GM23338 (cell line): ENCODE data around the gene CALML5. TPM values are rescaled to one million over a fixed set of nuclear protein-coding genes. Genes with fewer than 3 reads are reported as not detected.

Experiments
- ATAC-seq: fragments of 200-7000 bp; cut with Tn5 transposase; 3 replicates; pipeline ENCODE4 v1.9.1; 2020
- DNase-seq: peaks from one replicate; pipeline ENCODE4 v3.0.0-alpha.2; 2015; ENCODE audit warnings: low spot score
- H2AFZ ChIP-seq: fragments of 200-600 bp; sonication (generic); 2 replicates; pipeline ENCODE4 v1.8.0; 2016; ENCODE audit warnings: antibody characterized with exemption, mild to moderate bottlenecking, moderate library complexity
- H3F3A ChIP-seq: fragments of 200-600 bp; sonication (generic); replicated peaks from 2 replicates; pipeline ENCODE4 v1.8.0; 2017; ENCODE audit warnings: antibody characterized with exemption, mixed run types, low read depth
- H3K27ac ChIP-seq: fragments of 200-600 bp; sonication (generic); 2 replicates; pipeline ENCODE4 v1.6.1; 2016; ENCODE audit warnings: low read depth
- H3K27me3 ChIP-seq: fragments of 200-600 bp; sonication (generic); 2 replicates; pipeline ENCODE4 v1.8.0; 2016; ENCODE audit warnings: mild to moderate bottlenecking, mixed run types, moderate library complexity; ENCODE audit not compliant: insufficient read depth
- H3K36me3 ChIP-seq: fragments of 200-600 bp; sonication (generic); 2 replicates; pipeline ENCODE4 v1.8.0; 2016; ENCODE audit warnings: mild to moderate bottlenecking; ENCODE audit not compliant: insufficient read depth
- H3K4me1 ChIP-seq: fragments of 200-600 bp; sonication (generic); 2 replicates; pipeline ENCODE4 v1.8.0; 2016; ENCODE audit warnings: mild to moderate bottlenecking, moderate library complexity; ENCODE audit not compliant: insufficient read depth
- H3K4me2 ChIP-seq: fragments of 200-600 bp; sonication (generic); 2 replicates; pipeline ENCODE4 v1.7.1; 2017; ENCODE audit warnings: mixed run types
- H3K4me3 ChIP-seq: fragments of 200-600 bp; sonication (generic); 2 replicates; pipeline ENCODE4 v1.6.1; 2016; ENCODE audit warnings: mixed run types
- H3K79me2 ChIP-seq: fragments of 200-600 bp; sonication (generic); replicated peaks from 2 replicates; pipeline ENCODE4 v1.8.0; 2017; ENCODE audit warnings: mild to moderate bottlenecking; ENCODE audit not compliant: insufficient read depth
- H3K9me2 ChIP-seq: fragments of 200-600 bp; sonication (generic); 2 replicates; pipeline ENCODE4 v1.8.0; 2017; ENCODE audit not compliant: insufficient read depth
- H4K20me1 ChIP-seq: fragments of 200-600 bp; sonication (generic); replicated peaks from 2 replicates; pipeline ENCODE4 v1.8.0; 2017; ENCODE audit warnings: mild to moderate bottlenecking; ENCODE audit not compliant: insufficient read depth
- H3K27ac Mint-ChIP-seq: 2 replicates; pipeline ENCODE4 v1.8.0; 2020; ENCODE audit warnings: inconsistent platforms, mild to moderate bottlenecking, moderate library complexity, mixed read lengths
- H3K27me3 Mint-ChIP-seq: 3 replicates; pipeline ENCODE4 v1.8.0; 2022; ENCODE audit warnings: low read depth, mild to moderate bottlenecking, moderate library complexity, mixed read lengths, inconsistent platforms; ENCODE audit not compliant: insufficient read depth, poor library complexity
- H3K36me3 Mint-ChIP-seq: 3 replicates; pipeline ENCODE4 v1.8.0; 2021; ENCODE audit warnings: low read depth, mild to moderate bottlenecking, inconsistent platforms, moderate library complexity, mixed read lengths
- H3K4me1 Mint-ChIP-seq: 3 replicates; pipeline ENCODE4 v1.8.0; 2020; ENCODE audit warnings: mild to moderate bottlenecking, inconsistent platforms, mixed read lengths
- H3K4me3 Mint-ChIP-seq: 3 replicates; pipeline ENCODE4 v1.8.0; 2021; ENCODE audit warnings: moderate library complexity, mild to moderate bottlenecking, inconsistent platforms, mixed read lengths
- H3K9me3 Mint-ChIP-seq: 3 replicates; pipeline ENCODE4 v1.8.0; 2020; ENCODE audit warnings: moderate library complexity, mild to moderate bottlenecking, inconsistent platforms, mixed read lengths
- CREB1 ChIP-seq: fragments of 250-450 bp; sonication (Bioruptor Pico); IDR thresholded peaks from 2 replicates; pipeline ENCODE4 v1.5.0; 2020; ENCODE audit warnings: low read depth, mild to moderate bottlenecking, moderate library complexity
- EZH2 ChIP-seq: fragments of 200-600 bp; sonication (generic); IDR thresholded peaks from one replicate; pipeline ENCODE4 v1.8.0; 2017; ENCODE audit warnings: antibody characterized with exemption, mild to moderate bottlenecking, low read depth; ENCODE audit not compliant: unreplicated experiment
- EZH2phosphoT487 ChIP-seq: fragments of 200-600 bp; sonication (generic); IDR thresholded peaks from one replicate; pipeline ENCODE4 v1.8.1; 2018; ENCODE audit warnings: antibody characterized with exemption; ENCODE audit not compliant: unreplicated experiment
- JUNB ChIP-seq: IDR thresholded peaks from one replicate; pipeline ENCODE4 v1.6.1; 2016; ENCODE audit warnings: antibody characterized with exemption; ENCODE audit not compliant: unreplicated experiment
- NANOG ChIP-seq: IDR thresholded peaks from 2 replicates; pipeline ENCODE4 v1.6.1; 2016; ENCODE audit warnings: antibody characterized with exemption, borderline replicate concordance
- POLR2AphosphoS5 ChIP-seq: IDR thresholded peaks from 2 replicates; pipeline ENCODE4 v1.6.1; 2016; ENCODE audit warnings: antibody characterized with exemption, low read depth
- STAT1 ChIP-seq: IDR thresholded peaks from one replicate; pipeline ENCODE4 v1.6.1; 2016; ENCODE audit warnings: antibody characterized with exemption; ENCODE audit not compliant: unreplicated experiment
- ZNF114 ChIP-seq: fragments of 250-450 bp; sonication (Bioruptor Pico); IDR thresholded peaks from 2 replicates; pipeline ENCODE4 v1.5.0; 2020; ENCODE audit warnings: mild to moderate bottlenecking, moderate library complexity
- ZNF331 ChIP-seq: fragments of 250-450 bp; sonication (Bioruptor Pico); IDR thresholded peaks from 2 replicates; pipeline ENCODE4 v1.5.0; 2020; ENCODE audit warnings: low read depth, mild to moderate bottlenecking, moderate library complexity
- polyA plus RNA-seq: library from polyadenylated mRNA; unstranded; fragments of >200 nt; fragmentation: Nextera tagmentation; extraction: Ambion mirVana; gene quantifications from 2 replicates; pipeline ENCODE4 v1.2.1, GENCODE V29; 2016
- total RNA-seq: library from RNA; depleted of rRNA; stranded (reverse); fragments of >200 nt; shearing (Covaris generic); gene quantifications from 2 replicates; pipeline ENCODE4 v1.2.3, GENCODE V29; 2014
- TF ChIP-seq, protein P1 (sequence below), 2 experiments: fragments of 200-600 bp in 1 of 2; sonication (generic) in 1 of 2; conservative IDR thresholded peaks; 2 replicates each; pipeline versions ENCODE4 v1.5.1 to v1.6.1; 2016 to 2017; ENCODE audit warnings: antibody characterized with exemption in 2 of 2, low read depth in 2 of 2, mild to moderate bottlenecking in 2 of 2, moderate library complexity in 1 of 2
- TF ChIP-seq, protein P2 (sequence below): IDR thresholded peaks from one replicate; pipeline ENCODE4 v1.6.1; 2018; ENCODE audit warnings: antibody characterized with exemption; ENCODE audit not compliant: unreplicated experiment
- TF ChIP-seq, protein P3 (sequence below): IDR thresholded peaks from 2 replicates; pipeline ENCODE4 v1.6.1; 2016; ENCODE audit warnings: antibody characterized with exemption
- TF ChIP-seq, protein P4 (sequence below): fragments of 250-450 bp; sonication (Bioruptor Pico); IDR thresholded peaks from 2 replicates; pipeline ENCODE4 v1.5.0; 2020; ENCODE audit warnings: mild to moderate bottlenecking, moderate library complexity

The CALML5 gene
- total and polyA plus RNA-seq, 2 experiments from 2014 or later, result 0.40 TPM; not detected in 1

DNA sequence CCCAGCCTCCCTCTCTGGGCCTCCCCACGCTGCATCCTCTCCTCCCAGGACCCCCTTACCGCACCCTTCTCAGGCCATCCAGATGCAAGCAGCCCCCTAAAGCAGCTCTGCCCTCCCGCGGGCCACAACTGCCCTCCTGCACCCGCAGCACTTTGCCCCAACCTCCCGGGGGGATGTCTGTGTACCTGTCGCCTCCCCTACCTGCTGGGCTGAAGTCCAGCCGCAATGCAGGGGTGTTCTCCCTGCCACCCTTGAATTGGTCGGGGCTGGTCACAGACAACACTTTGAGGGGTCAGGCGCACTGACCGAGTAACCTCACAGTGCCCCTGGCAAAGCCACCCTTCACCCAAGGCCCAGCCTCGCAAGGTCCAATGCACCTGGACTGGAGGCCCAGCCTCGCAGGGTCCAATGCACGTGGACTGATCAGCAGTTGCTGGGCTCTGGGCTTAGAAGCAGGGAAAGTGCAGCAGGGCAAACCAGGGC lies 8.3 kb upstream of the CALML5 start:
- H3K9me2 ChIP-seq, result no peaks in the 10 kb centered on the region
- no peak for ATAC-seq
- no peaks in the 10 kb centered on the region for H3F3A ChIP-seq
- H3K27me3 Mint-ChIP-seq, result peaks cover 4% of the 10 kb centered on the region
- H3K27me3 ChIP-seq, result no peaks in the 10 kb centered on the region
- no peak overlapping the region for H3K4me2 ChIP-seq
- no peak overlapping the region for H3K27ac ChIP-seq
- H3K4me1 Mint-ChIP-seq, result peaks cover 32% of the 10 kb centered on the region
- no peaks in the 10 kb centered on the region for H3K36me3 Mint-ChIP-seq
- no peak overlapping the region for H3K27ac Mint-ChIP-seq
- H3K79me2 ChIP-seq, result no peaks in the 10 kb centered on the region
- TF ChIP-seq EZH2phosphoT487, result no peak
- TF ChIP-seq ZNF331 (CRISPR knock-in tag), result no peak
- TF ChIP-seq, protein P1, sequence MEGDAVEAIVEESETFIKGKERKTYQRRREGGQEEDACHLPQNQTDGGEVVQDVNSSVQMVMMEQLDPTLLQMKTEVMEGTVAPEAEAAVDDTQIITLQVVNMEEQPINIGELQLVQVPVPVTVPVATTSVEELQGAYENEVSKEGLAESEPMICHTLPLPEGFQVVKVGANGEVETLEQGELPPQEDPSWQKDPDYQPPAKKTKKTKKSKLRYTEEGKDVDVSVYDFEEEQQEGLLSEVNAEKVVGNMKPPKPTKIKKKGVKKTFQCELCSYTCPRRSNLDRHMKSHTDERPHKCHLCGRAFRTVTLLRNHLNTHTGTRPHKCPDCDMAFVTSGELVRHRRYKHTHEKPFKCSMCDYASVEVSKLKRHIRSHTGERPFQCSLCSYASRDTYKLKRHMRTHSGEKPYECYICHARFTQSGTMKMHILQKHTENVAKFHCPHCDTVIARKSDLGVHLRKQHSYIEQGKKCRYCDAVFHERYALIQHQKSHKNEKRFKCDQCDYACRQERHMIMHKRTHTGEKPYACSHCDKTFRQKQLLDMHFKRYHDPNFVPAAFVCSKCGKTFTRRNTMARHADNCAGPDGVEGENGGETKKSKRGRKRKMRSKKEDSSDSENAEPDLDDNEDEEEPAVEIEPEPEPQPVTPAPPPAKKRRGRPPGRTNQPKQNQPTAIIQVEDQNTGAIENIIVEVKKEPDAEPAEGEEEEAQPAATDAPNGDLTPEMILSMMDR (conservative IDR thresholded peaks at IDR 0.05; ENCODE audit: low read depth in 2 of 2), result no peak
- TF ChIP-seq POLR2AphosphoS5, result no peak
- TF ChIP-seq ZNF114 (CRISPR knock-in tag), result no peak
- TF ChIP-seq, protein P2, sequence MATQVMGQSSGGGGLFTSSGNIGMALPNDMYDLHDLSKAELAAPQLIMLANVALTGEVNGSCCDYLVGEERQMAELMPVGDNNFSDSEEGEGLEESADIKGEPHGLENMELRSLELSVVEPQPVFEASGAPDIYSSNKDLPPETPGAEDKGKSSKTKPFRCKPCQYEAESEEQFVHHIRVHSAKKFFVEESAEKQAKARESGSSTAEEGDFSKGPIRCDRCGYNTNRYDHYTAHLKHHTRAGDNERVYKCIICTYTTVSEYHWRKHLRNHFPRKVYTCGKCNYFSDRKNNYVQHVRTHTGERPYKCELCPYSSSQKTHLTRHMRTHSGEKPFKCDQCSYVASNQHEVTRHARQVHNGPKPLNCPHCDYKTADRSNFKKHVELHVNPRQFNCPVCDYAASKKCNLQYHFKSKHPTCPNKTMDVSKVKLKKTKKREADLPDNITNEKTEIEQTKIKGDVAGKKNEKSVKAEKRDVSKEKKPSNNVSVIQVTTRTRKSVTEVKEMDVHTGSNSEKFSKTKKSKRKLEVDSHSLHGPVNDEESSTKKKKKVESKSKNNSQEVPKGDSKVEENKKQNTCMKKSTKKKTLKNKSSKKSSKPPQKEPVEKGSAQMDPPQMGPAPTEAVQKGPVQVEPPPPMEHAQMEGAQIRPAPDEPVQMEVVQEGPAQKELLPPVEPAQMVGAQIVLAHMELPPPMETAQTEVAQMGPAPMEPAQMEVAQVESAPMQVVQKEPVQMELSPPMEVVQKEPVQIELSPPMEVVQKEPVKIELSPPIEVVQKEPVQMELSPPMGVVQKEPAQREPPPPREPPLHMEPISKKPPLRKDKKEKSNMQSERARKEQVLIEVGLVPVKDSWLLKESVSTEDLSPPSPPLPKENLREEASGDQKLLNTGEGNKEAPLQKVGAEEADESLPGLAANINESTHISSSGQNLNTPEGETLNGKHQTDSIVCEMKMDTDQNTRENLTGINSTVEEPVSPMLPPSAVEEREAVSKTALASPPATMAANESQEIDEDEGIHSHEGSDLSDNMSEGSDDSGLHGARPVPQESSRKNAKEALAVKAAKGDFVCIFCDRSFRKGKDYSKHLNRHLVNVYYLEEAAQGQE, result no peak
- no peak for TF ChIP-seq STAT1
- TF ChIP-seq, protein P3, sequence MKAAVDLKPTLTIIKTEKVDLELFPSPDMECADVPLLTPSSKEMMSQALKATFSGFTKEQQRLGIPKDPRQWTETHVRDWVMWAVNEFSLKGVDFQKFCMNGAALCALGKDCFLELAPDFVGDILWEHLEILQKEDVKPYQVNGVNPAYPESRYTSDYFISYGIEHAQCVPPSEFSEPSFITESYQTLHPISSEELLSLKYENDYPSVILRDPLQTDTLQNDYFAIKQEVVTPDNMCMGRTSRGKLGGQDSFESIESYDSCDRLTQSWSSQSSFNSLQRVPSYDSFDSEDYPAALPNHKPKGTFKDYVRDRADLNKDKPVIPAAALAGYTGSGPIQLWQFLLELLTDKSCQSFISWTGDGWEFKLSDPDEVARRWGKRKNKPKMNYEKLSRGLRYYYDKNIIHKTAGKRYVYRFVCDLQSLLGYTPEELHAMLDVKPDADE, result no peak
- no peak for TF ChIP-seq CREB1 (CRISPR knock-in tag)
- no peak for TF ChIP-seq EZH2
- TF ChIP-seq, protein P4, sequence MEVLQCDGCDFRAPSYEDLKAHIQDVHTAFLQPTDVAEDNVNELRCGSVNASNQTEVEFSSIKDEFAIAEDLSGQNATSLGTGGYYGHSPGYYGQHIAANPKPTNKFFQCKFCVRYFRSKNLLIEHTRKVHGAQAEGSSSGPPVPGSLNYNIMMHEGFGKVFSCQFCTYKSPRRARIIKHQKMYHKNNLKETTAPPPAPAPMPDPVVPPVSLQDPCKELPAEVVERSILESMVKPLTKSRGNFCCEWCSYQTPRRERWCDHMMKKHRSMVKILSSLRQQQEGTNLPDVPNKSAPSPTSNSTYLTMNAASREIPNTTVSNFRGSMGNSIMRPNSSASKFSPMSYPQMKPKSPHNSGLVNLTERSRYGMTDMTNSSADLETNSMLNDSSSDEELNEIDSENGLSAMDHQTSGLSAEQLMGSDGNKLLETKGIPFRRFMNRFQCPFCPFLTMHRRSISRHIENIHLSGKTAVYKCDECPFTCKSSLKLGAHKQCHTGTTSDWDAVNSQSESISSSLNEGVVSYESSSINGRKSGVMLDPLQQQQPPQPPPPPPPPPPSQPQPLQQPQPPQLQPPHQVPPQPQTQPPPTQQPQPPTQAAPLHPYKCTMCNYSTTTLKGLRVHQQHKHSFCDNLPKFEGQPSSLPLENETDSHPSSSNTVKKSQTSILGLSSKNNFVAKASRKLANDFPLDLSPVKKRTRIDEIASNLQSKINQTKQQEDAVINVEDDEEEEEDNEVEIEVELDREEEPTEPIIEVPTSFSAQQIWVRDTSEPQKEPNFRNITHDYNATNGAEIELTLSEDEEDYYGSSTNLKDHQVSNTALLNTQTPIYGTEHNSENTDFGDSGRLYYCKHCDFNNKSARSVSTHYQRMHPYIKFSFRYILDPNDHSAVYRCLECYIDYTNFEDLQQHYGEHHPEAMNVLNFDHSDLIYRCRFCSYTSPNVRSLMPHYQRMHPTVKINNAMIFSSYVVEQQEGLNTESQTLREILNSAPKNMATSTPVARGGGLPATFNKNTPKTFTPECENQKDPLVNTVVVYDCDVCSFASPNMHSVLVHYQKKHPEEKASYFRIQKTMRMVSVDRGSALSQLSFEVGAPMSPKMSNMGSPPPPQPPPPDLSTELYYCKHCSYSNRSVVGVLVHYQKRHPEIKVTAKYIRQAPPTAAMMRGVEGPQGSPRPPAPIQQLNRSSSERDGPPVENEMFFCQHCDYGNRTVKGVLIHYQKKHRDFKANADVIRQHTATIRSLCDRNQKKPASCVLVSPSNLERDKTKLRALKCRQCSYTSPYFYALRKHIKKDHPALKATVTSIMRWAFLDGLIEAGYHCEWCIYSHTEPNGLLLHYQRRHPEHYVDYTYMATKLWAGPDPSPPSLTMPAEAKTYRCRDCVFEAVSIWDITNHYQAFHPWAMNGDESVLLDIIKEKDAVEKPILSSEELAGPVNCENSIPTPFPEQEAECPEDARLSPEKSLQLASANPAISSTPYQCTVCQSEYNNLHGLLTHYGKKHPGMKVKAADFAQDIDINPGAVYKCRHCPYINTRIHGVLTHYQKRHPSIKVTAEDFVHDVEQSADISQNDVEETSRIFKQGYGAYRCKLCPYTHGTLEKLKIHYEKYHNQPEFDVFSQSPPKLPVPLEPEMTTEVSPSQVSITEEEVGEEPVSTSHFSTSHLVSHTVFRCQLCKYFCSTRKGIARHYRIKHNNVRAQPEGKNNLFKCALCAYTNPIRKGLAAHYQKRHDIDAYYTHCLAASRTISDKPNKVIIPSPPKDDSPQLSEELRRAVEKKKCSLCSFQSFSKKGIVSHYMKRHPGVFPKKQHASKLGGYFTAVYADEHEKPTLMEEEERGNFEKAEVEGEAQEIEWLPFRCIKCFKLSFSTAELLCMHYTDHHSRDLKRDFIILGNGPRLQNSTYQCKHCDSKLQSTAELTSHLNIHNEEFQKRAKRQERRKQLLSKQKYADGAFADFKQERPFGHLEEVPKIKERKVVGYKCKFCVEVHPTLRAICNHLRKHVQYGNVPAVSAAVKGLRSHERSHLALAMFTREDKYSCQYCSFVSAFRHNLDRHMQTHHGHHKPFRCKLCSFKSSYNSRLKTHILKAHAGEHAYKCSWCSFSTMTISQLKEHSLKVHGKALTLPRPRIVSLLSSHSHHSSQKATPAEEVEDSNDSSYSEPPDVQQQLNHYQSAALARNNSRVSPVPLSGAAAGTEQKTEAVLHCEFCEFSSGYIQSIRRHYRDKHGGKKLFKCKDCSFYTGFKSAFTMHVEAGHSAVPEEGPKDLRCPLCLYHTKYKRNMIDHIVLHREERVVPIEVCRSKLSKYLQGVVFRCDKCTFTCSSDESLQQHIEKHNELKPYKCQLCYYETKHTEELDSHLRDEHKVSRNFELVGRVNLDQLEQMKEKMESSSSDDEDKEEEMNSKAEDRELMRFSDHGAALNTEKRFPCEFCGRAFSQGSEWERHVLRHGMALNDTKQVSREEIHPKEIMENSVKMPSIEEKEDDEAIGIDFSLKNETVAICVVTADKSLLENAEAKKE (CRISPR knock-in tag), result no peak
- TF ChIP-seq NANOG, result no peak
- no peak for TF ChIP-seq JUNB
- no peaks in the 10 kb centered on the region for H3K9me3 Mint-ChIP-seq
- H2AFZ ChIP-seq, result no peak overlapping the region
- no peak overlapping the region for H3K4me3 ChIP-seq
- no peak for DNase-seq
- H4K20me1 ChIP-seq, result no peaks in the 10 kb centered on the region
- H3K36me3 ChIP-seq, result no peaks in the 10 kb centered on the region
- no peak overlapping the region for H3K4me3 Mint-ChIP-seq
- peaks cover 6% of the 10 kb centered on the region; the same call in 1 of the 2 replicates for H3K4me1 ChIP-seq
